ENCODE measurements around the gene EHD4.
A peak's percentile ranks its signal among the peaks of the same experiment; 100 is the strongest.

The EHD4 gene

GRCh38 chr15:41880156-41880877 lies 92.0 kb downstream of the EHD4 start:
- DNase-seq (ENCODE audit: low spot score), result no peak

DNA sequence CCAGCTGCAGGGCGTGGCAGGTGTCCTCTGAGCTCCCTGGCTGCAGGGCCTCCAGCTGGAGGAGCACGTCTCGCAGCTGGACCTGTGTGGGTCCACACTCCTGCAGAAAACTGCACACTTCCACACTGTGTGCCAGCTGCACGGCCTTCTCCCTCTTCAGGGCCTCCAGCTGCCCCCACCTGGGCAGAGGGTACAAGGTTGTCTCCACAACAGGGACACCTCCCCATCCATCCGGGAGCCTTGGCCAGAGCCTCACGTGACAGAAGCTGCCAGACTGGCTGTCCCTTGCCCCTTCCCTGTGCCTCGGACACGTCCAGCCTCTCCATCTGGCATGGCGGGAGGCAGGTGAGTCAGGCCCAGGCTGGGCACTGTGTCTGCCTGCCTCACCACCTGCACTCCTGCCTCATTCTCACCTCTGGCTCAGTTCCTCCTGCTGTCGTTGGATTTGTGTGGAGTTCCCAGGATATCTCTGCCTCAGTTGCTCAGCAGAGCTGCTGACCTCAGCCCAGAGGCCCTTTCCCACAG lies 93.0 kb downstream of the EHD4 start:
- no peak for DNase-seq (ENCODE audit: low spot score)

DNA sequence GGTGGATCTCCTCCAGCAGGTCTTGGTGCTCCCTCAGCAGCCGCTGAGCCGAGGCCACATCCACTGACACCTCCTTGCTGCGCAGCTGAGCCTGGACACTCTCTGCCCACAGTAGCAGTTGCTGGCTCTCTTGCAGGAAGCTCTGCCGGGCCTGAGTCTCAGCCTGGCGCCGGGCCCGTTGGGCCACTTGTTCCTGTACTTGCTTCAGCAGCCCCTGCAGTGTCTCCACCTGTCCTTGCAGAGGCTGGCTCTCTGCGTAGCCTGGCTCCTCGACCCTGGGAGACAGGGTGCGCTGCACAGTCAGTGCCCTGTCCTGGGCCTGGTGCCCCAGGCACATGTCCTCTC lies 94.0 kb downstream of the EHD4 start:
- no peak for DNase-seq (ENCODE audit: low spot score)

- DNase-seq (ENCODE audit: low spot score), result no peak
Observed at GRCh38 chr15:41877631-41878354, 94.6 kb downstream of the EHD4 start.

GRCh38 chr15:41876689-41877088 lies 95.7 kb downstream of the EHD4 start:
- no peak for DNase-seq (ENCODE audit: low spot score)

- no peak for DNase-seq (ENCODE audit: low spot score)
Observed at GRCh38 chr15:41876007-41876406, 96.3 kb downstream of the EHD4 start.

DNA sequence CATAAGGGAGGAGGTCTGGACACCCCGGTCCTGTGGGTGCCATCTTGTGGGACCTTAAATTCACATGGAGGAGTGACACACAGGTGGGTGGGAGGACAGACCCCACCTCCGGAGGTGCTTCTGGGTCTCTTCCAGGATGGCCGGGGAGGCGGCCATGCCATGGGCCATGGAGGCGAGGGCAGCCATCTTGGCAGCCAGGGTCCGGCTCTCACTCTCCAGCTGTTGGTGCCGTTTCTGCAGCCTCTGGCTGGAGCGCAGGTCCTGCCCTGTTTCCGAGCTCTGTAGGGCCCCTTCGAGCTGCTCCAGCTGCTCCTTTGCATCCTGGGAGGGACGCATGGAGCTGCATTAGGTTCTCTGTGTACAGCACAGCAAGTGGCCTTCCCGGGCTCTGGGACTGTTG lies 97.6 kb downstream of the EHD4 start:
- DNase-seq (ENCODE audit: low spot score), result no peak

GRCh38 chr15:41873711-41874110 lies 98.6 kb downstream of the EHD4 start:
- no peak for DNase-seq (ENCODE audit: low spot score)

DNA sequence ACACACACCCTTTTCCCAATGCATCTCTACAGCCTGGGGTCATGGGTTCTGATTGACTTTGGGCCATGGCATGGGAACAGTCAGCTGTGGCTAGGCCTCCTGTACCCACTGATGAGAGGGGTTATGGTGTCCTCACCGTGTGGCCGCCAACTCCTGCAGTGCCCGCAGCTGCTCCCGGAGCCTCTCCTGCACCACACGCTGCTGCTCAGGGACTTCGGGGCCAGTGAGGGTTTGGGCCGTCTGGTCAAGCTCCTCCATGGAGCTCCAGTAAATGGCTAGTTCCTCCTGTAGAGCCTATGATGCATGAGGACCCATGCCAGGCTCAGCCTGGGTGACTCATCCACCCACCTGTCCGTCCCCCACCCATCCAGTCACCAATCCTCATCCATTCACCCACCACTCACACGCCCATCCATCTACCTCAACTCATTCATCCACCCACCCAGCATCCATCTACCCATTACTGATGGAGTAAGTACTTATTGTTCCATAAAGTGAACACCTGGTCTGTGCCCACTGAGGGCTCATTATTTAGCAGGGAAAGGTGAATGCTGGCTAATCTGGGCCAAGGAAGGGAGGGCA lies 100.1 kb downstream of the EHD4 start:
- no peak for DNase-seq (ENCODE audit: low spot score)

DNA sequence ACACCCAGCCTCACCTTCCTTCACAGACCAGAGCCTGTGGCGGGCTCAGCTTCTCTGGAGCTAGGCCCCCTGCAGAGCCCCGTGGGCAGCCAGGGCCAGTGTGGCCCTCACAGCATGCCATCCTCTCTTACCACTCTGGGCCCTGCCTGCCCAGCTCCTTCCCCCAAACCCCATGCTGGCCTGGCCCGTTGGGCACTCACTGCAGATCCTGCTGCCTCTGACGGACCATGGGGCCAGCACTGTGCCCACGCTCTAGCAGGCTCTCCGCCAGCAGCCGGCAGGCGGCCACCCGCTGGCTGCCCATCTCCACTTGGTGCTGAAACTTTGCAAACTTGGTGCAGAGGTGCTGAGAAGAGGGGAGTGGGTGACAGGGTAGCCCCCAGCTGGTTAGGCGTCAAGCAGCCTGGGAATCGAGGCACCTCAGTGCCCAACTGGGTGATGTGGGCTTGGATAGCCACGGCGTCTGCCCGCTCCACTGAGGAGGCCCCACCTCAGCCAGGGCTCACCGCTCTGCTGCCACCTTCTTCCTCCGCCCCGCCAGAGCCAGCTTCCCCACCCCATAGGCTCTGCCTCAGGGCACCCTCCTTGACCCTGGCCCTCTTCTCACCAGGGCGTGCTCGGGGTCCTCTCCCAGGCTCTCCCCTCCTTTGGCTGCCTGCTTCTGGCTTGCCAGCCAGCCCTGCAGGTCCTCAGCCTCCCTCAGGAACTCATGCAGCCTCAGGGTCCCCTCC lies 101.0 kb downstream of the EHD4 start:
- no peak for DNase-seq (ENCODE audit: low spot score)

DNA sequence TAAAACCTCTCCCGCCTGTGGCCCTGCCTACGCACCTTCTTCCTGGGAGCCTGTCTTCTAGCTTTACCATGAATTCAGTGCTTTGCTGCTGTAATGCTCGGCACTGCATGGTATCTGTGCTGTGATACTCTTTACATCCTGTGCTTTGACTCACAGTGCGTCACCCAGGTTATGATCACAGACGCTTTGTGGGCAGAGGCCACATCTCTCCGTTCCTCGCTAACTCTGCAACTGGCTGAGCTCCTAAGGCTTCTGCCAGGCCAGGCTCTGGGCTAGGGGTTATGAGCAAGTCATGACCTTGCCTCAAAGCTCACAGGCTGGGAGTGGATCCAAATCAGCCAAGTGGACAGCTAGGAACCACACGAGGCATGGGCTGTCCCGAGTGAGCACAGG lies 101.7 kb downstream of the EHD4 start:
- DNase-seq (ENCODE audit: low spot score), result peak; percentile 43

DNA sequence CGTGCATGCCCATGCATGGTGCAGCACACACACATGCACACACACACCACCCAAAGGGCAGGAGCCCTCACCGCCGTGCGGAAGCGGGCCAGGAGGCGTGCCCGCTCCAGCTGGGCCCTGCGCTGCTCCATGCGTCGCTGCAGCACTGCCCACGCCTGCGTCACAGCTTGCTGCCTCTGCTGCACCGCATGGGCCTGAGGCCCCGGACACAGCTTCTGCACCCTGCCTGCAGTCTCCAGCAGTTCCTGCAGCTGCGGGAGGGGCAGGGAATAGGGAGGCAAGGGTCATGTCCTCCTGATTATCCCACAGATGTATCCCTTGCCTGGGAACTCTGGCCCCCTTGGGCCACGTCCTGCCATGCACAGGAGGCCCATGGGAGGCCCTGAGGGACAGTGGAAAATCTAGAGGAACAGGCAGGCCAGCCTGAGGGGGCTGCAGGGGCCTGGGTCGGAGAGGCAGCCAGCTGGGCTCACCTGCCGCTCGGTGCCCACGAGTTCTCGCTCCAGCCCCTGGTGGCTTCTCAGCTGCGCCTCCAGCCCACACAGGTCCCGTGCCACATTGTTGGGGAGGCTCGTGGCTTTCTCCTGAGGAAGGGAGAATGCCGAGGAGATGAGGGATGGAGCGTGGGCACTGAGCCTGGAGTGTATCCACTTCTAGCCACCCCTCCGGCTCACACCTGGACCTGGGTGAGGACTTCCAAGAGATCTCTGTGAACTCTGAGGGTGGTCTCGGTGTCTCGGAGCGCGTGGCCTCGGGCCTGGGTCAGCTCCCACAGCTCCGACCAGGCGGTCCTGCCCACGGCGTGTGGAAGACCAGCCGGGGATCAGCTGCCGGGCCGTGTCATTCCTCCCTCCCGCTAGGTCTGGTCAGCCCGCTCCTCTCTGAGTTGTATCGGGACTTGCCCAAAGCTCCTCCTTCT lies 102.3 kb downstream of the EHD4 start:
- DNase-seq (ENCODE audit: low spot score), result no peak

DNA sequence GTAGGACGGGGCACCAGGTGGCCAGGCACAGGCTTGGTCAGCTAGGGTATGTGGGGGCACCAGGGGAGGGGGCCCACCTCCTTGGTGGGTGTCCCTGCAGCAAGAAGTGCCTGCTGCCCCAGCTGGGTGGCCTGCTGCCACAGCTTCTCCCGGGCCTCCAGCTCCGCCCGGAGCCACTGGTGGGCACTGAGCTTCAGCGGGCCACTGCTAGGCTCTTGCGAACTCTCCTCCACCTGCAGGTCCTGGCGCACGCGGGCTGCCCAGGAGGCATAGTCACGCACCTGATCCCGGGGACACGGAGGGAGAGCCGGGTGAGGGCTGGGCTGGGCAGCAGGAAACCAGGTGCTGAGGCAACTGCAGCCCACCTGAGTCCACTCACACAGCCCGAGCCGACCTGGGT lies 104.0 kb downstream of the EHD4 start:
- no peak for DNase-seq (ENCODE audit: low spot score)

DNA sequence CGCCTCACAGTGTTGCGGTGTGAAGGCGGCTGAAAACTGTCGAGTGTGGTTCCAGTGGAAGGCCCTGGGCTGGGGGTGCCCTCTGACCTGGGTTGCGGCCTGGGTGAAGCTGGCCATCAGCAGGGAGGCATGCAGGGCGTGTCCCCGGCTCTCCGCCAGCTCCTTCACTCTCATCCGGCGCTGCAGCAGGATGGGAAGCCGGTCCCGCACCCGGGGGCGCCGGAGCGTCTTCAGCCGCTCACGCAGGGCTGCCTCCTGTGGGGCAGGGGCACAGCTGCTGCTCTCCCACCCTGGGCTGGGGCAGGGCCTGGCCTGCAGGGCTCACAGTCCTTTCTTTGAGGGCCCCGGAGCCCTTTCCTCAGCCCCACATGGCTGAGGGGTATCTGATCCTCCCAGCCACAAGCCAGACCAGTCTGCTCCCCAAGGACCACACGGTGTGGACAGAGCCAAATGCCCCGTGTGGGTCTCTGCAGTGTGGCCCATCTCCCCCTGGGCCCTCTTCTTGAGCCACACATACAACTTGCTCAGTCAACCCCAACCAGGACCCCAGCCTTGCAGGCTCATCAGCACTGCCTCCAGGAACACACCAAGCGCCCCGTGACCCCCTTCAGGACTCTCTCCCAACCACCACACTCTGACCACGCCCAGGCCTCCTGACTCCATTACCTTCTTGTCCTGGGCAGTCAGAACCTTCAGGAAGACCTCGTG lies 105.3 kb downstream of the EHD4 start:
- DNase-seq (ENCODE audit: low spot score), result no peak

GRCh38 chr15:41866263-41866703 lies 106.1 kb downstream of the EHD4 start:
- no peak for DNase-seq (ENCODE audit: low spot score)

GRCh38 chr15:41865490-41866055 lies 106.8 kb downstream of the EHD4 start:
- DNase-seq (ENCODE audit: low spot score), result no peak

GRCh38 chr15:41862515-41863116 lies 109.7 kb downstream of the EHD4 start:
- no peak for DNase-seq (ENCODE audit: low spot score)

GRCh38 chr15:41861736-41862356 lies 110.5 kb downstream of the EHD4 start:
- no peak for DNase-seq (ENCODE audit: low spot score)

- no peak for DNase-seq (ENCODE audit: low spot score)
Observed at GRCh38 chr15:41860049-41860828, 112.1 kb downstream of the EHD4 start.

All from CD4-positive, alpha-beta T cell treated with Interleukin-6 at 100 ng/mL for 8 hours (primary cell).